Effector memory CD8-positive, alpha-beta T cell (primary cell): ENCODE results near the gene LIFR.

ENCODE experiments used
- ATAC-seq: fragments of 150-1000 bp; cut with Tn5 transposase; replicated peaks from 2 replicates; pipeline ENCODE4 v1.10.0; 2021; ENCODE audit warnings: mild to moderate bottlenecking, moderate library complexity
- DNase-seq, 3 experiments: peaks; one replicate each; pipeline ENCODE4 v3.0.0; 2021
- H3K27ac Mint-ChIP-seq, 2 donors: one replicate each; pipeline ENCODE4 v1.8.0; 2022; ENCODE audit warnings: mild to moderate bottlenecking in 2 of 2, mixed read lengths in 2 of 2, moderate library complexity in 2 of 2
- H3K27me3 Mint-ChIP-seq, 2 donors: one replicate each; pipeline ENCODE4 v1.8.0; 2022; ENCODE audit warnings: mixed read lengths in 2 of 2
- H3K36me3 Mint-ChIP-seq: one replicate; pipeline ENCODE4 v1.8.0; 2022; ENCODE audit warnings: mild to moderate bottlenecking, moderate library complexity, mixed read lengths; ENCODE audit not compliant: insufficient read depth
- H3K4me1 Mint-ChIP-seq, 2 donors: one replicate each; pipeline ENCODE4 v1.8.0; 2022; ENCODE audit warnings: low read depth in 2 of 2, mixed read lengths in 2 of 2
- H3K4me3 Mint-ChIP-seq, 2 donors: one replicate each; pipeline ENCODE4 v1.8.0; 2022; ENCODE audit warnings: mild to moderate bottlenecking in 2 of 2, mixed read lengths in 2 of 2, moderate library complexity in 2 of 2
- H3K9me3 Mint-ChIP-seq, 2 donors: one replicate each; pipeline ENCODE4 v1.8.0; 2022; ENCODE audit warnings: mixed read lengths in 2 of 2

LIFR gene

GRCh38 chr5:38515092-38515491, 41.4 kb downstream of the LIFR start:
- Mint-ChIP-seq H3K36me3 (no peaks in the 10 kb centered on the region), H3K4me1 (no peaks in the 10 kb centered on the region), H3K4me3 (no peak overlapping the region), H3K9me3 (peaks cover 0 to 1% of the 10 kb centered on the region in 2 donors), H3K27ac (no peak overlapping the region), H3K27me3 (peaks cover 22 to 44% of the 10 kb centered on the region in 2 donors)
- no peak for ATAC-seq
- no peak for DNase-seq

- Mint-ChIP-seq H3K36me3 (no peaks in the 10 kb centered on the region), H3K27ac (no peak overlapping the region), H3K4me1 (no peaks in the 10 kb centered on the region), H3K4me3 (no peak overlapping the region), H3K27me3 (peaks cover 16 to 39% of the 10 kb centered on the region in 2 donors), H3K9me3 (no peaks in the 10 kb centered on the region)
- ATAC-seq (no peak), DNase-seq (no peak)
Measured at GRCh38 chr5:38509185-38509584, 47.3 kb downstream of the LIFR start.

GRCh38 chr5:38506302-38506701, 50.1 kb downstream of the LIFR start:
- Mint-ChIP-seq H3K4me3 (no peak overlapping the region), H3K27me3 (peaks cover 8 to 24% of the 10 kb centered on the region in 2 donors), H3K4me1 (no peaks in the 10 kb centered on the region), H3K36me3 (no peaks in the 10 kb centered on the region), H3K27ac (no peak overlapping the region), H3K9me3 (no peaks in the 10 kb centered on the region)
- DNase-seq (no peak), ATAC-seq (no peak)

- no peak for ATAC-seq
- Mint-ChIP-seq H3K27me3 (peaks cover 8 to 11% of the 10 kb centered on the region in 2 donors), H3K4me3 (no peak overlapping the region), H3K36me3 (no peaks in the 10 kb centered on the region), H3K4me1 (no peaks in the 10 kb centered on the region), H3K9me3 (no peaks in the 10 kb centered on the region), H3K27ac (no peak overlapping the region)
- DNase-seq = no peak
Measured at GRCh38 chr5:38500573-38501260, 55.7 kb downstream of the LIFR start.

- H3K27ac Mint-ChIP-seq = no peak overlapping the region
- no peaks in the 10 kb centered on the region for H3K36me3 Mint-ChIP-seq
- no peak for DNase-seq
- H3K9me3 Mint-ChIP-seq = no peaks in the 10 kb centered on the region
- H3K4me1 Mint-ChIP-seq = no peaks in the 10 kb centered on the region
- H3K4me3 Mint-ChIP-seq = no peak overlapping the region
- H3K27me3 Mint-ChIP-seq = peaks cover 13 to 22% of the 10 kb centered on the region in 2 donors
- ATAC-seq = no peak
Measured at GRCh38 chr5:38497946-38498345, 58.5 kb downstream of the LIFR start.

- no peak overlapping the region for H3K27ac Mint-ChIP-seq
- DNase-seq = no peak
- H3K27me3 Mint-ChIP-seq = peaks cover 35 to 40% of the 10 kb centered on the region in 2 donors
- H3K9me3 Mint-ChIP-seq = no peaks in the 10 kb centered on the region
- H3K4me1 Mint-ChIP-seq = no peaks in the 10 kb centered on the region
- ATAC-seq = no peak
- no peaks in the 10 kb centered on the region for H3K36me3 Mint-ChIP-seq
- no peak overlapping the region for H3K4me3 Mint-ChIP-seq
Measured at GRCh38 chr5:38494763-38495162, 61.7 kb downstream of the LIFR start.

GRCh38 chr5:38494175-38494574, 62.3 kb downstream of the LIFR start:
- Mint-ChIP-seq H3K9me3 (no peaks in the 10 kb centered on the region), H3K36me3 (no peaks in the 10 kb centered on the region), H3K27me3 (peaks cover 35 to 40% of the 10 kb centered on the region in 2 donors), H3K27ac (no peak overlapping the region), H3K4me3 (no peak overlapping the region), H3K4me1 (no peaks in the 10 kb centered on the region)
- ATAC-seq (no peak), DNase-seq (no peak)

- H3K4me1 Mint-ChIP-seq = peaks cover 0 to 1% of the 10 kb centered on the region in 2 donors
Measured at GRCh38 chr5:38483805-38484398, 72.5 kb downstream of the LIFR start.

GRCh38 chr5:38479315-38479904, 77.0 kb downstream of the LIFR start:
- DNase-seq (no peak), ATAC-seq (no peak)
- no peak overlapping the region for H3K27ac Mint-ChIP-seq
- peaks cover 57 to 71% of the 10 kb centered on the region in 2 donors for H3K27me3 Mint-ChIP-seq
- no peak overlapping the region for H3K4me3 Mint-ChIP-seq
- H3K4me1 Mint-ChIP-seq = peaks cover 0 to 1% of the 10 kb centered on the region in 2 donors
- H3K9me3 Mint-ChIP-seq = no peaks in the 10 kb centered on the region
- H3K36me3 Mint-ChIP-seq = no peaks in the 10 kb centered on the region

More at GRCh38 chr5:38483805-38484398, 72.5 kb downstream of the LIFR start:
- H3K27ac Mint-ChIP-seq = no peak overlapping the region
- ATAC-seq (no peak), DNase-seq (no peak)
- no peaks in the 10 kb centered on the region for H3K9me3 Mint-ChIP-seq
- H3K27me3 Mint-ChIP-seq = peaks cover 53 to 70% of the 10 kb centered on the region in 2 donors
- H3K4me3 Mint-ChIP-seq = no peak overlapping the region
- no peaks in the 10 kb centered on the region for H3K36me3 Mint-ChIP-seq

GRCh38 chr5:38478878-38479277, 77.6 kb downstream of the LIFR start:
- Mint-ChIP-seq H3K4me1 (no peaks in the 10 kb centered on the region), H3K4me3 (no peak overlapping the region), H3K27me3 (peaks cover 59 to 71% of the 10 kb centered on the region in 2 donors), H3K9me3 (no peaks in the 10 kb centered on the region), H3K27ac (no peak overlapping the region), H3K36me3 (no peaks in the 10 kb centered on the region)
- no peak for ATAC-seq
- no peak for DNase-seq

GRCh38 chr5:38478166-38478565, 78.3 kb downstream of the LIFR start:
- no peaks in the 10 kb centered on the region for H3K9me3 Mint-ChIP-seq
- no peaks in the 10 kb centered on the region for H3K36me3 Mint-ChIP-seq
- no peak overlapping the region for H3K4me3 Mint-ChIP-seq
- H3K27me3 Mint-ChIP-seq = peaks cover 59 to 74% of the 10 kb centered on the region in 2 donors
- no peaks in the 10 kb centered on the region for H3K4me1 Mint-ChIP-seq
- ATAC-seq = no peak
- no peak overlapping the region for H3K27ac Mint-ChIP-seq
- no peak for DNase-seq

- ATAC-seq (no peak), DNase-seq (no peak)
- Mint-ChIP-seq H3K9me3 (no peaks in the 10 kb centered on the region), H3K36me3 (no peaks in the 10 kb centered on the region), H3K4me3 (no peak overlapping the region), H3K27ac (no peak overlapping the region), H3K27me3 (peaks cover 60 to 61% of the 10 kb centered on the region in 2 donors), H3K4me1 (peaks cover 0 to 2% of the 10 kb centered on the region in 2 donors)
Measured at GRCh38 chr5:38473008-38473407, 83.4 kb downstream of the LIFR start.

- no peak for ATAC-seq
- DNase-seq = no peak
- H3K27ac Mint-ChIP-seq = no peak overlapping the region
- no peak overlapping the region for H3K4me3 Mint-ChIP-seq
- peaks cover 0 to 2% of the 10 kb centered on the region in 2 donors for H3K4me1 Mint-ChIP-seq
- H3K36me3 Mint-ChIP-seq = no peaks in the 10 kb centered on the region
- H3K9me3 Mint-ChIP-seq = no peaks in the 10 kb centered on the region
- peaks cover 55 to 57% of the 10 kb centered on the region in 2 donors for H3K27me3 Mint-ChIP-seq
Measured at GRCh38 chr5:38472541-38472940, 83.9 kb downstream of the LIFR start.

GRCh38 chr5:38471709-38472108, 84.7 kb downstream of the LIFR start:
- Mint-ChIP-seq H3K36me3 (no peaks in the 10 kb centered on the region), H3K4me1 (peaks cover 0 to 2% of the 10 kb centered on the region in 2 donors), H3K27ac (no peak overlapping the region), H3K9me3 (no peaks in the 10 kb centered on the region), H3K27me3 (peaks cover 48 to 52% of the 10 kb centered on the region in 2 donors), H3K4me3 (no peak overlapping the region)
- DNase-seq (no peak), ATAC-seq (no peak)
